Vagina (tissue), 2 donors: ENCODE results near the gene NHERF2.

Experiments
- POLR2A ChIP-seq, 2 donors: fragments of 450-650 bp; IDR thresholded peaks; one replicate each; pipeline ENCODE4 v1.6.1; 2017; ENCODE audit warnings: antibody characterized with exemption in 2 of 2, mild to moderate bottlenecking in 2 of 2, moderate library complexity in 2 of 2
- POLR2AphosphoS5 ChIP-seq, 2 donors: sonication (generic); formaldehyde crosslinking; IDR thresholded peaks; one replicate each; pipeline ENCODE4 v1.9.0; 2017; ENCODE audit warnings: antibody characterized with exemption in 2 of 2, mild to moderate bottlenecking in 2 of 2, low read depth in 1 of 2; ENCODE audit not compliant: insufficient read depth in 1 of 2
- TF ChIP-seq, protein P1 (sequence below), 3 experiments: fragments of 450-650 bp in 2 of 3; fragments of 200-600 bp in 1 of 3; sonication (generic) in 1 of 3; IDR thresholded peaks; one replicate each; pipeline ENCODE4 v1.5.1; 2017 to 2019; ENCODE audit warnings: antibody characterized with exemption in 3 of 3, mild to moderate bottlenecking in 2 of 3, moderate library complexity in 2 of 3

DNA sequence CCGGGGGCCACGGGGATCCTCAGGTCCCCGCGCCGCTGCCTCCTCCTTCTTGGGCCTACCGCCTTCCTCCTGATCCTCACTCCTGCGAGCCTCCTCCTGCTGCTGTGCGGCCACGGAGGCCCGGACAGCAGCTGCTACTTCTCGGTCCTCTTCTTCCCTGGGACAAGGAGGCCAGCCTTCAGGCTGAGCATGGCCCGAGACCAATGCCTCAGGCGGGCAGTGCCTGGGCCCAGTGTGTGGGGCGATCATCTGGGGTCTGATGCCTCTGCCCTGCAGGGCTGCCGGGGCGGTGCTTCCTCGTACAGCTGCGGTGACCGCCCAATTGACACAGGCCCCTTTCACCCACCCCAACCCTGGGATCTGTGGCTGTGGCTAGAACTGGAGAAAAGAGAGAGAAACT is 25.7 kb upstream of the NHERF2 start:
- TF ChIP-seq, protein P1, sequence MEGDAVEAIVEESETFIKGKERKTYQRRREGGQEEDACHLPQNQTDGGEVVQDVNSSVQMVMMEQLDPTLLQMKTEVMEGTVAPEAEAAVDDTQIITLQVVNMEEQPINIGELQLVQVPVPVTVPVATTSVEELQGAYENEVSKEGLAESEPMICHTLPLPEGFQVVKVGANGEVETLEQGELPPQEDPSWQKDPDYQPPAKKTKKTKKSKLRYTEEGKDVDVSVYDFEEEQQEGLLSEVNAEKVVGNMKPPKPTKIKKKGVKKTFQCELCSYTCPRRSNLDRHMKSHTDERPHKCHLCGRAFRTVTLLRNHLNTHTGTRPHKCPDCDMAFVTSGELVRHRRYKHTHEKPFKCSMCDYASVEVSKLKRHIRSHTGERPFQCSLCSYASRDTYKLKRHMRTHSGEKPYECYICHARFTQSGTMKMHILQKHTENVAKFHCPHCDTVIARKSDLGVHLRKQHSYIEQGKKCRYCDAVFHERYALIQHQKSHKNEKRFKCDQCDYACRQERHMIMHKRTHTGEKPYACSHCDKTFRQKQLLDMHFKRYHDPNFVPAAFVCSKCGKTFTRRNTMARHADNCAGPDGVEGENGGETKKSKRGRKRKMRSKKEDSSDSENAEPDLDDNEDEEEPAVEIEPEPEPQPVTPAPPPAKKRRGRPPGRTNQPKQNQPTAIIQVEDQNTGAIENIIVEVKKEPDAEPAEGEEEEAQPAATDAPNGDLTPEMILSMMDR (IDR thresholded peaks at IDR 0.05): no peak
- TF ChIP-seq POLR2A (IDR thresholded peaks at IDR 0.05) (no peak), POLR2AphosphoS5 (IDR thresholded peaks at IDR 0.05; ENCODE audit: insufficient read depth in 1 of 2, low read depth in 1 of 2) (no peak)
